ENCODE results near the gene ANGPTL7.

DNA sequence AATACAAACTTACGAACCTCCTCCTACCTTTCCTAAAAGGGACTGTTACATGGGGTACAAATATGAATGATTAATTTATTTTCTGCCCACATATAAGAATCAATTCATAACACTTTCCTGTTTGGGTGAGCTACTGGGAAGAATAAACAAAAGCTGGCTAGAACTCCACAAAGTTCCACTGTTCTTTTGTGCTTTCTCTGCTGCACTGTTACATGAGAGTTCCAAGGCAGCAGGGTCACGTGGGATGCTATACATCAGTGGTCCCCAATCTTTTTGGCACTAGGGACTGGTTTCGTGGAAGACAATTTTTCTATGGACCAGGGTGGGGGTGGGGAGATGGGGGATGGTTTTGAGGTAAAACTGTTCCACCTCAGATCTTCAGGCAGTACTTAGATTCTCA, 2.2 kb upstream of the ANGPTL7 start:
- TF ChIP-seq, protein P1, sequence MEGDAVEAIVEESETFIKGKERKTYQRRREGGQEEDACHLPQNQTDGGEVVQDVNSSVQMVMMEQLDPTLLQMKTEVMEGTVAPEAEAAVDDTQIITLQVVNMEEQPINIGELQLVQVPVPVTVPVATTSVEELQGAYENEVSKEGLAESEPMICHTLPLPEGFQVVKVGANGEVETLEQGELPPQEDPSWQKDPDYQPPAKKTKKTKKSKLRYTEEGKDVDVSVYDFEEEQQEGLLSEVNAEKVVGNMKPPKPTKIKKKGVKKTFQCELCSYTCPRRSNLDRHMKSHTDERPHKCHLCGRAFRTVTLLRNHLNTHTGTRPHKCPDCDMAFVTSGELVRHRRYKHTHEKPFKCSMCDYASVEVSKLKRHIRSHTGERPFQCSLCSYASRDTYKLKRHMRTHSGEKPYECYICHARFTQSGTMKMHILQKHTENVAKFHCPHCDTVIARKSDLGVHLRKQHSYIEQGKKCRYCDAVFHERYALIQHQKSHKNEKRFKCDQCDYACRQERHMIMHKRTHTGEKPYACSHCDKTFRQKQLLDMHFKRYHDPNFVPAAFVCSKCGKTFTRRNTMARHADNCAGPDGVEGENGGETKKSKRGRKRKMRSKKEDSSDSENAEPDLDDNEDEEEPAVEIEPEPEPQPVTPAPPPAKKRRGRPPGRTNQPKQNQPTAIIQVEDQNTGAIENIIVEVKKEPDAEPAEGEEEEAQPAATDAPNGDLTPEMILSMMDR (IDR thresholded peaks at IDR 0.05; ENCODE audit: control extremely low read depth in 1 of 3, insufficient read depth in 1 of 3, low read depth in 1 of 3, low read length in 3 of 3) = no peak
- TF ChIP-seq EGR1 (IDR thresholded peaks at IDR 0.05; ENCODE audit: borderline replicate concordance, low read depth, low read length) (no peak), JUN (IDR thresholded peaks at IDR 0.05; ENCODE audit: low read depth, low read length) (no peak), POLR2AphosphoS5 (IDR thresholded peaks at IDR 0.05; ENCODE audit: low read depth, low read length) (no peak), TAF1 (IDR thresholded peaks at IDR 0.05; ENCODE audit: low read depth, low read length) (no peak), BRCA1 (IDR thresholded peaks at IDR 0.05; ENCODE audit: low read depth, low read length) (no peak), YY1 (IDR thresholded peaks at IDR 0.05; ENCODE audit: low read depth, low read length) (no peak), SUZ12 (IDR thresholded peaks at IDR 0.05; ENCODE audit: low read length) (no peak), POLR2A (IDR thresholded peaks at IDR 0.05; ENCODE audit: control extremely low read depth in 1 of 2, low read depth in 2 of 2, low read length in 2 of 2) (no peak), CBX8 (IDR thresholded peaks at IDR 0.05; ENCODE audit: borderline replicate concordance, low read depth, low read length) (no peak)
- TF ChIP-seq, protein P2, sequence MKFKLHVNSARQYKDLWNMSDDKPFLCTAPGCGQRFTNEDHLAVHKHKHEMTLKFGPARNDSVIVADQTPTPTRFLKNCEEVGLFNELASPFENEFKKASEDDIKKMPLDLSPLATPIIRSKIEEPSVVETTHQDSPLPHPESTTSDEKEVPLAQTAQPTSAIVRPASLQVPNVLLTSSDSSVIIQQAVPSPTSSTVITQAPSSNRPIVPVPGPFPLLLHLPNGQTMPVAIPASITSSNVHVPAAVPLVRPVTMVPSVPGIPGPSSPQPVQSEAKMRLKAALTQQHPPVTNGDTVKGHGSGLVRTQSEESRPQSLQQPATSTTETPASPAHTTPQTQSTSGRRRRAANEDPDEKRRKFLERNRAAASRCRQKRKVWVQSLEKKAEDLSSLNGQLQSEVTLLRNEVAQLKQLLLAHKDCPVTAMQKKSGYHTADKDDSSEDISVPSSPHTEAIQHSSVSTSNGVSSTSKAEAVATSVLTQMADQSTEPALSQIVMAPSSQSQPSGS (IDR thresholded peaks at IDR 0.05; ENCODE audit: low read length) = no peak
- TF ChIP-seq, protein P3, sequence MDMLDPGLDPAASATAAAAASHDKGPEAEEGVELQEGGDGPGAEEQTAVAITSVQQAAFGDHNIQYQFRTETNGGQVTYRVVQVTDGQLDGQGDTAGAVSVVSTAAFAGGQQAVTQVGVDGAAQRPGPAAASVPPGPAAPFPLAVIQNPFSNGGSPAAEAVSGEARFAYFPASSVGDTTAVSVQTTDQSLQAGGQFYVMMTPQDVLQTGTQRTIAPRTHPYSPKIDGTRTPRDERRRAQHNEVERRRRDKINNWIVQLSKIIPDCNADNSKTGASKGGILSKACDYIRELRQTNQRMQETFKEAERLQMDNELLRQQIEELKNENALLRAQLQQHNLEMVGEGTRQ (IDR thresholded peaks at IDR 0.05; ENCODE audit: low read length) = no peak

All from H1 (cell line).